ENCODE measurements around the gene PCBP1.
A peak's percentile ranks its signal among the peaks of the same experiment; 100 is the strongest.

PCBP1 gene

DNA sequence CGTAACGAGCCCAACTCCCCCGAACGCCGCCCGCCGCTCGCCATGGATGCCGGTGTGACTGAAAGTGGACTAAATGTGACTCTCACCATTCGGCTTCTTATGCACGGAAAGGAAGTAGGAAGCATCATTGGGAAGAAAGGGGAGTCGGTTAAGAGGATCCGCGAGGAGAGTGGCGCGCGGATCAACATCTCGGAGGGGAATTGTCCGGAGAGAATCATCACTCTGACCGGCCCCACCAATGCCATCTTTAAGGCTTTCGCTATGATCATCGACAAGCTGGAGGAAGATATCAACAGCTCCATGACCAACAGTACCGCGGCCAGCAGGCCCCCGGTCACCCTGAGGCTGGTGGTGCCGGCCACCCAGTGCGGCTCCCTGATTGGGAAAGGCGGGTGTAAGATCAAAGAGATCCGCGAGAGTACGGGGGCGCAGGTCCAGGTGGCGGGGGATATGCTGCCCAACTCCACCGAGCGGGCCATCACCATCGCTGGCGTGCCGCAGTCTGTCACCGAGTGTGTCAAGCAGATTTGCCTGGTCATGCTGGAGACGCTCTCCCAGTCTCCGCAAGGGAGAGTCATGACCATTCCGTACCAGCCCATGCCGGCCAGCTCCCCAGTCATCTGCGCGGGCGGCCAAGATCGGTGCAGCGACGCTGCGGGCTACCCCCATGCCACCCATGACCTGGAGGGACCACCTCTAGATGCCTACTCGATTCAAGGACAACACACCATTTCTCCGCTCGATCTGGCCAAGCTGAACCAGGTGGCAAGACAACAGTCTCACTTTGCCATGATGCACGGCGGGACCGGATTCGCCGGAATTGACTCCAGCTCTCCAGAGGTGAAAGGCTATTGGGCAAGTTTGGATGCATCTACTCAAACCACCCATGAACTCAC is 673 bp downstream of the PCBP1 start:
- TF ChIP-seq, protein P1, sequence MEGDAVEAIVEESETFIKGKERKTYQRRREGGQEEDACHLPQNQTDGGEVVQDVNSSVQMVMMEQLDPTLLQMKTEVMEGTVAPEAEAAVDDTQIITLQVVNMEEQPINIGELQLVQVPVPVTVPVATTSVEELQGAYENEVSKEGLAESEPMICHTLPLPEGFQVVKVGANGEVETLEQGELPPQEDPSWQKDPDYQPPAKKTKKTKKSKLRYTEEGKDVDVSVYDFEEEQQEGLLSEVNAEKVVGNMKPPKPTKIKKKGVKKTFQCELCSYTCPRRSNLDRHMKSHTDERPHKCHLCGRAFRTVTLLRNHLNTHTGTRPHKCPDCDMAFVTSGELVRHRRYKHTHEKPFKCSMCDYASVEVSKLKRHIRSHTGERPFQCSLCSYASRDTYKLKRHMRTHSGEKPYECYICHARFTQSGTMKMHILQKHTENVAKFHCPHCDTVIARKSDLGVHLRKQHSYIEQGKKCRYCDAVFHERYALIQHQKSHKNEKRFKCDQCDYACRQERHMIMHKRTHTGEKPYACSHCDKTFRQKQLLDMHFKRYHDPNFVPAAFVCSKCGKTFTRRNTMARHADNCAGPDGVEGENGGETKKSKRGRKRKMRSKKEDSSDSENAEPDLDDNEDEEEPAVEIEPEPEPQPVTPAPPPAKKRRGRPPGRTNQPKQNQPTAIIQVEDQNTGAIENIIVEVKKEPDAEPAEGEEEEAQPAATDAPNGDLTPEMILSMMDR (IDR thresholded peaks at IDR 0.05), result peak; percentile 46
- H3K4me1 ChIP-seq (ENCODE audit: control insufficient read depth in 1 of 2, insufficient read depth in 1 of 2, low read depth in 1 of 2, low read length in 1 of 2), result peaks cover 67 to 68% of the 10 kb centered on the region in 2 experiments

DNA sequence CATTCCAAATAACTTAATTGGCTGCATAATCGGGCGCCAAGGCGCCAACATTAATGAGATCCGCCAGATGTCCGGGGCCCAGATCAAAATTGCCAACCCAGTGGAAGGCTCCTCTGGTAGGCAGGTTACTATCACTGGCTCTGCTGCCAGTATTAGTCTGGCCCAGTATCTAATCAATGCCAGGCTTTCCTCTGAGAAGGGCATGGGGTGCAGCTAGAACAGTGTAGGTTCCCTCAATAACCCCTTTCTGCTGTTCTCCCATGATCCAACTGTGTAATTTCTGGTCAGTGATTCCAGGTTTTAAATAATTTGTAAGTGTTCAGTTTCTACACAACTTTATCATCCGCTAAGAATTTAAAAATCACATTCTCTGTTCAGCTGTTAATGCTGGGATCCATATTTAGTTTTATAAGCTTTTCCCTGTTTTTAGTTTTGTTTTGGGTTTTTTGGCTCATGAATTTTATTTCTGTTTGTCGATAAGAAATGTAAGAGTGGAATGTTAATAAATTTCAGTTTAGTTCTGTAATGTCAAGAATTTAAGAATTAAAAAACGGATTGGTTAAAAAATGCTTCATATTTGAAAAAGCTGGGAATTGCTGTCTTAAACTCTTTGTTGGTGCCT is 1.4 kb downstream of the PCBP1 start:
- H3K27ac ChIP-seq, result peak overlapping the region; percentile 99
- TF ChIP-seq, protein P1 (IDR thresholded peaks at IDR 0.05), result no peak
- peak overlapping the region; percentile 78 to 97 for H3K4me3 ChIP-seq (ENCODE audit: low read depth in 1 of 2, low read length in 1 of 2)
- H3K27me3 ChIP-seq, result no peaks in the 10 kb centered on the region
- H3K9me3 ChIP-seq, result no peaks in the 10 kb centered on the region
- H3K36me3 ChIP-seq, result no peaks in the 10 kb centered on the region
- peaks cover 64 to 66% of the 10 kb centered on the region in 2 experiments for H3K4me1 ChIP-seq (ENCODE audit: control insufficient read depth in 1 of 2, insufficient read depth in 1 of 2, low read depth in 1 of 2, low read length in 1 of 2)

More for the DNA sequence above, 673 bp downstream of the PCBP1 start:
- H3K27me3 ChIP-seq, result no peaks in the 10 kb centered on the region
- no peaks in the 10 kb centered on the region for H3K9me3 ChIP-seq
- H3K27ac ChIP-seq, result peak overlapping the region; percentile 99
- no peaks in the 10 kb centered on the region for H3K36me3 ChIP-seq
- H3K4me3 ChIP-seq (ENCODE audit: low read depth in 1 of 2, low read length in 1 of 2), result peak overlapping the region; percentile 78 to 97

- Histone ChIP-seq H3K27ac (peak overlapping the region; percentile 99), H3K27me3 (no peaks in the 10 kb centered on the region), H3K4me3 (ENCODE audit: low read depth in 1 of 2, low read length in 1 of 2) (peak overlapping the region; percentile 78 to 97), H3K4me1 (ENCODE audit: control insufficient read depth in 1 of 2, insufficient read depth in 1 of 2, low read depth in 1 of 2, low read length in 1 of 2) (peaks cover 64 to 66% of the 10 kb centered on the region in 2 experiments), H3K36me3 (no peaks in the 10 kb centered on the region), H3K9me3 (no peaks in the 10 kb centered on the region)
- TF ChIP-seq, protein P1 (IDR thresholded peaks at IDR 0.05), result no peak
These were observed 2.1 kb downstream of the PCBP1 start for GRCh38 chr2:70089220-70089982.

GRCh38 chr2:70089983-70090525 is 2.8 kb downstream of the PCBP1 start:
- Histone ChIP-seq H3K27ac (peak overlapping the region; percentile 99), H3K9me3 (no peaks in the 10 kb centered on the region), H3K4me3 (ENCODE audit: low read depth in 1 of 2, low read length in 1 of 2) (peak overlapping the region; percentile 78 to 97), H3K36me3 (no peaks in the 10 kb centered on the region), H3K27me3 (no peaks in the 10 kb centered on the region), H3K4me1 (ENCODE audit: control insufficient read depth in 1 of 2, insufficient read depth in 1 of 2, low read depth in 1 of 2, low read length in 1 of 2) (peaks cover 64 to 66% of the 10 kb centered on the region in 2 experiments)
- TF ChIP-seq, protein P1 (IDR thresholded peaks at IDR 0.05), result no peak

GRCh38 chr2:70090706-70091334 is 3.5 kb downstream of the PCBP1 start:
- TF ChIP-seq, protein P1 (IDR thresholded peaks at IDR 0.05), result no peak
- Histone ChIP-seq H3K4me1 (ENCODE audit: control insufficient read depth in 1 of 2, insufficient read depth in 1 of 2, low read depth in 1 of 2, low read length in 1 of 2) (peaks cover 64 to 66% of the 10 kb centered on the region in 2 experiments), H3K27ac (peak overlapping the region; percentile 99), H3K4me3 (ENCODE audit: low read depth in 1 of 2, low read length in 1 of 2) (no peak overlapping the region), H3K27me3 (no peaks in the 10 kb centered on the region), H3K36me3 (no peaks in the 10 kb centered on the region), H3K9me3 (no peaks in the 10 kb centered on the region)

Data from neutrophil (primary cell).